ENCODE results near the gene FER.

The FER gene

GRCh38 chr5:109177782-109178181 is 430.1 kb downstream of the FER start:
- DNase-seq (ENCODE audit: low spot score): no peak

GRCh38 chr5:109180668-109181067 is 433.0 kb downstream of the FER start:
- DNase-seq (ENCODE audit: low spot score): no peak

DNA sequence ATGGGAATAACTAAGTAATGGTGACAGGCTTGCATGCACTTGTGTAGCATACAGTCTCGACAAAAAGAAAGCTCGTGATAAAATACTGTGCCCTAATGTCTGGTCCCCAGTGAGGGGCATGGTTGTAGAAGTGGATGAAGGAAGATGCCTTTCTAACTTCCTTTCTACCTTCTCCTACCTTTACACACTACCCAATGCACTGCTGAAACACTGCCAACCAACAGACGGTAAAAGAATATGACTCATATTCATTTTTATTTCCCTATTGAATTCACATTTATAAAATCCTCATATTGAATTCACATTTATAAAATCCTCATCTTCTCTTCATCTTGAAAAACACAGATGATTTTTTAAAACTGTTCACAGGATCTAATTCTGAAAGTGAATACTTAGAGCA is 439.1 kb downstream of the FER start:
- DNase-seq (ENCODE audit: low spot score): no peak

- DNase-seq (ENCODE audit: low spot score): no peak
These were observed 443.5 kb downstream of the FER start for GRCh38 chr5:109191153-109191558.

GRCh38 chr5:109192027-109192426 is 444.3 kb downstream of the FER start:
- no peak for DNase-seq (ENCODE audit: low spot score)

DNA sequence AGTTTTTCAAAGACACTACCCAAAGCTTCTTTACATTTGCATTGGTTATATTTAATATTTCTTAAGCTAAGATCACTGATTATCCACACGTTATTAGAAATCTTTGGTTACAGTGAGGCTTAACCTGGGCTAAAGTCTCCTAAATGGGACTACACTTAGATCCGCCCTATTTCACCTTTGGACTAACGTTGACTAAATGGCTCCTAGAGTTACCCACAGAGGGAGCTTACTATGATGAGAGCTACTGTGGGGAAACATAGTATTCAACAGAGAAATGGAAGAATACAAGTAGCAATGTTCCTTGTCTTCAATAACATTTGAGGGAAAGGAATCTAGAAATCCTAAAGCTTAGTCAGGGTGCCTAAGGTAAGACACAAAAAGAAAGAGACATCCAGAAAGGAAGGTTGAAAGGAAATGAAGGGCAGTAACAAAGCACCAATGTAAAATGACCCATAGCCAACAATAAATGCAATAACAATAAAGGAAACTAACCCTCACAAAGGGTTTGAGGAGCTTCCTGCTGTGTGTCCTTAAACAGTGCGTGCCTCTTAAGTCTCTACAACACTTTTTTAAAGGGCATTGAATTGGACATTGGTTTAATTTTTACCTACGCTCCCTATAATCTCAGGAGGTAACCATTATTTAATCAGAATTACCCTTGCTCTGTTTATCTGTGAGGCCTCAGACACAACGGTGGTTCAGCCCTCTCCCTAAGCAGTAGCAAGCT is 445.0 kb downstream of the FER start:
- no peak for DNase-seq (ENCODE audit: low spot score)

GRCh38 chr5:109195667-109196066 is 448.0 kb downstream of the FER start:
- no peak for DNase-seq (ENCODE audit: low spot score)

DNA sequence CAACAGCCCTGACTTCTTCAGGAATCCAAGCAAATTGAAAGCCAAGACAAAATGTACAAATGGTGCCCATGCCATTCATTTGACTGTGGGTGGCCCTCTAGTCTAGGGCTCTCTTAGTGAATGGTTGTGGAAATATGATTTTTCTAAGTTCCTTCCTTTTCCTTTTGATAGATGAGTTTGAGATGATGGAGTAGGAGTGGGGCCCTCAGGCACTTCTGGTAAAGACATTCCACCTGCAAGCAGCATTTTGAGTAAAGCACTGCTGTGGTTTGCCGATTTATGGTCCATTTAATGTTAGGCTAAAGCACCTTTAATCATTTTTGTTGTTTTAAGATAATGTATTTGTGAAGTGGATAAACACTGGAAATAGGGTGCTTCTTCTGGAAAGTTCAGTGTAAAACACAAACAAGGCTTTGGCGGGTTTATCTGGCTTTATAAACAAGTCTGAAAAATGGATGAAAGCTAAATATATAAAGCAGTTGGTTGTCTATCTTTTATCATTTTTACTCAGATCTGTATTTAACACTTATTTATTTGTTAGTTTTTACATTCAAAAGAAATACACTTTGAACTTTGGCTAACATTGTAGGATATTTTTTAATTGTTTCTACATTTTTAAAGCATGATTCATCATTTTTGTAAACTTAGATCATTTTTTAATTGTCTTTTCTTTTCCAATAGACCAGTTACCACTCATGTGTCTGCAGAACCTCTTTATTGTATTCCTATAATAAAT is 448.6 kb downstream of the FER start:
- DNase-seq (ENCODE audit: low spot score): no peak

GRCh38 chr5:109196823-109197160 is 449.1 kb downstream of the FER start:
- no peak for DNase-seq (ENCODE audit: low spot score)

DNA sequence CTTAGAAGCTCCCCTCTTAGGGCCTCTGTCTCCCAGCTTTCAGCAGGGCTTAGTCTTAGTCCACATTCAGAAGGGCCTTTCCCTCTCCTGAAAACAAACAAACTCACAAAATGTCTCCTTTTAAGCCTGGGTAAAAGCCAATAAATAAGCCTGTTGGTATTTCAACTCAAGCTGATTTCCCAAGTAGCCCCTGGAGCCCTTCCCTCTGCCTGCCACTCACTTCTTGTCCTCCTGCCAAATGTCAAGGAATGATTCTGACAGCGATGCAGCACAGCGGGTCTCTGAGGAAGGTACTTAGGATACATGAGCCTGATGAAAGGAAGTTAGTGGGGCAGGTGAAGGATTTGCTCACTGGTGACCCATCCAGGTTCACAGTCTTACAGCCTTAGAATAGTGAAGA is 451.6 kb downstream of the FER start:
- no peak for DNase-seq (ENCODE audit: low spot score)

DNA sequence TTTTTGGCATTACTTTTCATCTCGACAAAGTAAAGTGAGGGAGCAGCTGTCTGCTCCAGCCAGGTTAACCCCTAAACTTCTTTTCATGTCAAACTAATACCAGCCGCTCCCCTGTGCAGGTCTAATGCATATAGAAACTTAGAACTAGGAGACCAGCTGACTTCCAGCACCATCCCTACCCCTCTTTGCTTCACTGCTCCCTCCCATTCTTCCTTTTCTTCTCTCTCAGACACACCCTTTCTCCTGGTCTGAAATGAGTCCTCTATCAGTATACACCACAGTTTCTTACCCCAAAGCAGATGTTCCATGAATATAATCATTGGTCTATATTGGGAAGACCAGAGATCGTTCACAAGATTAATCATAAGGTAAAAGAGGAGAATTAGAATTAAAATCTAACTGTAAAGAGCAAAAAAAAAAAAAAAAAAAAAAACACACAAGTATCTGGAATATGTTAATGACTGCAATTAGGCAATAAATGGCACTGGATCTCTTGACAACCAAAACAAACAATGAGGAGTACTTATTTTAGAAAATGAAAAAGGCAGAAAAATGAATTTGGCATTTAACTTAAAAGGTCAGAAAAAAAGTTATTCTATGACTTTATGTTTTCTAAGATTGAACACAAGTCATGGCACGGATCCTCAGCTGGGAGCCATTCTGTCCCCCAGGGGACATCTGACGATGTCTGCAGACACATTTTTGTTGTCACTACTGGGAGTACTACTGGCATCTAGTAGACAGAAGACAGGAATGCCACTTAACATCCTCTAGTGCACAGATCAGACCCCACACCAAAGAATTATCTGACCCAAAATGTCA is 452.3 kb downstream of the FER start:
- DNase-seq (ENCODE audit: low spot score): no peak

- no peak for DNase-seq (ENCODE audit: low spot score)
These were observed 467.3 kb downstream of the FER start for GRCh38 chr5:109215040-109215439.

- no peak for DNase-seq (ENCODE audit: low spot score)
These were observed 471.1 kb downstream of the FER start for GRCh38 chr5:109218818-109219217.

GRCh38 chr5:109223531-109223930 is 475.8 kb downstream of the FER start:
- DNase-seq (ENCODE audit: low spot score): peak; percentile 23

DNA sequence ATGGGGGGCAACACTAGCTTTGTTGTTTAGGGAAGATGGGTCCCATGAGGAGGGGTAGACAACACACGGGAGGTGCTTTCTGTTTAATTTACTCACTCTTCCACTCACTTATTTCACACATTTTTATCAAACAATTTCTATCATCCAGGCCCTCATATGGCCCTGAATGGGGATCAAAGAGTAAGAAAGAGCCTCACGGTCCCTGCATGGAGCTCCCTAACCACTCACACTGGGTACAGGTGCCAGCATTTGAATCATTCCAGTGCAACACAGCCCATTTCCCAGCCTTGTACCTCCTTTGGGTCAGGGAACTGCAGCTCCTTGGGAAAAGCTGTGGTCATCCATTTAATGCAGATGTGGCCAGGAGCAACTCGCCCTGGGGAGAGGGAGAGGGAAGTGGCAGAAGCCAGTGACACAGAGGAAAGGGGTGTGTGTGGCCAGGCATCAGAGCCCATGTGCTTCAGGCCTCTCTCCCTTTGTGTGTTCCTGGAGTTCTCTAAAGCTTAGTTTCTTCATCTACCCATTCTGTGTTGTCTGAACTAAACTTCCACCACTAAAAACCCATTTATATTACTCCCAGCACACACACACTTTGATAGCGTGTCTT is 476.7 kb downstream of the FER start:
- DNase-seq (ENCODE audit: low spot score): no peak

DNA sequence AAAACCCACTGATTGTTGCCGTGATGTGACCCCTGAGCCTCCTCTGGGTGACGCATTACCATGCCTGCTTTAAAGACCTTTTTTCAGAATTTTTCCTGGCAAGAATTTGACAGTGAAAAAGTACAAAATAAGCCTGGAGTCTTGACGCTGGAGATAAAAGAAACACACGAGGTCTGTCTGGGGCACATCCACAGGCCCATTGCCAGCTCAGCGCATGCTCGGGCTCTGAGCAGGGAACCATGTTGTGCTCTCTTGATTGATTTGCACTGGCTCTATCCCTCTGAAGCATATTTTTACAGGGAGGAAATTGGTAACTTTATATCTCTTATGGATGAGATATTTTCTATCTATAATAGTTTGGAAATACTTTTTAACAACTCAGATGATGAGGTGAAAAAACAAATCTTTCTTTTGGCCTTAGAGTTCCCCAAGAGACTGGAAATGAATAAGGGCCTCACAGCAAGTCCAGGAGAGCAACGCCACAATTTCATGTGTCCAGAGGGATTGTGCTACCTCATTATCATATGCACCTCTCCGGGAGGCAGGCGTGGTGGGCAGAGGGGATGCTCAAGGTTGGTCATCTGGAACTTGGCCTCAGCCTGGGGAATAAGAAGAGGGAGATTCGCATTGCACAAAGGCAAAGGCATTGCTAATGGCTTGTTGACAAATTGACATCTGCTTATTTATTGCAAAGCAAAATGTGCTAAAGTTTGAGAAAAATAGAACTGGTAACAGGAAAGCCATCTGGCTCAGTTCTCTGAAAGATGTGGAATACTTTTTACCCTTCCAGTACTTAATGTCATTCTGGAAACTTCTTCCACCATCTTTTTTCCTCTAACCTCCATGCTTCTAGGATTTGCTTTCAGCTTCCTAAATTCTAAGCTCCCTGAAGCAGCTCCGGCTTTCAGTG is 478.3 kb downstream of the FER start:
- no peak for DNase-seq (ENCODE audit: low spot score)

DNA sequence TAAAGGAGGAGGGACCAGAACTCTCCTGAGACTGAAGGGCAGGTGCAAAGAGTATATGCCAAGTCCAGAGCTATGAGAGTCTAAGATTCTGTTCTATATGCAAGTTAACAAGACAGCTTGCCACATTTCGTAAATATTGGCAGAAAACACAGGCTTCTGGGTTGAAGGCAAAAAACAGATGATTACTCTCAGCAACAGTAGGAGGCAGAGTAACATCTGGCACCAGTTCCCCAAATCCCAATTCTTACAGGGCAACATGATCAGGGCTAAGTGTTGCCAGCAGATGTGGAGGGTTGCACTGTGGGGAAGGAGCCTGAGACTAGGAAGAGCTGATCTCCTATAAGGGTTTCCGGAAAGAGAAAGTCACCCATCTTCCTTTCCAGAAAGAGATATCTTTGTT is 482.7 kb downstream of the FER start:
- no peak for DNase-seq (ENCODE audit: low spot score)

- DNase-seq (ENCODE audit: low spot score): no peak
These were observed 483.6 kb downstream of the FER start for GRCh38 chr5:109231331-109231730.

- DNase-seq (ENCODE audit: low spot score): no peak
These were observed 486.7 kb downstream of the FER start for GRCh38 chr5:109234381-109234780.

DNA sequence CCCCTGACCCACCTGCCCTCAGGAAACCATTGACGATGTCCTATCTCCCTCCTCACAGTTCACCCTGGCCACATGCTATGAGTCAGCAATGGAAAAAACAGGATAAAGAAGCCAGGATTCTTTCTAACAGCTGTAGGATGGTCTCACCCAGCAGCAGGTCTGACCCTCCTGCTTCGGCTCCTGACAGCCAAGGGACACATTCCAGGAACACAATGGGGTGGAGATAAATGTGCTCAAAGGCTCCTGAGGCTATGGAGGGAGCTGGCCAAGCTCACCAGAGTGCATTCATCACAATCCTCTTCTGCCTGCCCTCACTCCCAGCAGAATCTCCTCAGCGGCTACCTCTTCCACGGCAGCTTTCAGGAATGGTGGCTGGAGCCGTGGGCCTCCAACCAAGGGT is 491.8 kb downstream of the FER start:
- no peak for DNase-seq (ENCODE audit: low spot score)

DNA sequence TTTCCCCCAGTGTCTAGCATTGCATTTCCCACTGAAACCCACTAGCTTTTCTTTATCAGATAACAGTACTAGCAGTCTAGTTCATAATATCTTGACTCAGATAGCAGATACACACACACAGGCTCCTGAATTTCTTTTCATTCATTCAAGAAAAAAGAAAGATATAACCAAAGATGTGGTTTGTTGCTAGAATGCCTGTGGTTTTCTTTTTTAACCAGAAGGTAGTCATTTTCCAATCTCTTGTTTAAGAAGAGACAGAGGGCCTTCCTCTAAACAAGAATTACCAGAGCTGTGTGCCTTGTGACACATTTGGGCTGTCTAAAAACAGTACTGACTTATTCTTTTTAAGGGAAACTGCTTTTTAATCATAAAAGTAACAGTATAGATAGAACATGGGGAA is 494.8 kb downstream of the FER start:
- DNase-seq (ENCODE audit: low spot score): no peak

DNA sequence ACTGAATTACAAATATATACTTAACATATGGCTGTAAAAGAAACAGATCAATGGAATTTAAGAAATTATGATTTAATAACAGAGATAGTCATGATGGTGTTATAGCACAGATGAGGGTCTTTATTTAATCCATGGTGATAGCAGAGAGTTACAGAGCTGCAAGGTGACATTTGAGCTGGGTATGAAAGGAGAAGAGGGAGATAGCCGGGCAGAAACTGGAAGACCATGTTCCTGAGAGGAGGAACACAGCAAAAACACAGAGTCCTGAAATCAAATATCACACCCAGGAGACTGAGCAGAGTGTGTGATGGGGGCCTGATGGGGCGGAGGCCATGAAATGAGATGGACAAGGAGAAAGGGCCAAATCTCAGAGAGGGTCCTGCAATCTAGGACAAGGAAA is 498.7 kb downstream of the FER start:
- DNase-seq (ENCODE audit: low spot score): no peak
